IPS-11a (cell line): Measurements from ENCODE around the gene MOSPD3.
"Not testable (repeated sequence)": the region's sequence is repeated elsewhere in the genome, so short reads cannot be mapped to it uniquely, and the experiment has no call there.

Experiments used
- H3K4me3 ChIP-seq: one replicate; pipeline ENCODE4 v1.5.1; 2013; ENCODE audit warnings: low read depth, low read length, control low read depth

Gene MOSPD3

GRCh38 chr7:100662194-100662776 is 49.9 kb downstream of the MOSPD3 start:
- H3K4me3 ChIP-seq: not testable (repeated sequence)
